Osteoblast (primary cell): Measurements from ENCODE around the gene NEURL2. TPM values are rescaled to one million over a fixed set of nuclear protein-coding genes. Genes with fewer than 3 reads are reported as not detected.

Experiments used
- DNase-seq: peaks from one replicate; pipeline ENCODE4 v3.0.0; 2011; ENCODE audit warnings: low spot score, mixed read lengths; ENCODE audit not compliant: insufficient read length; ENCODE audit errors: missing footprints
- H2AFZ ChIP-seq: 2 replicates; pipeline ENCODE4 v1.6.0; 2011; ENCODE audit warnings: mild to moderate bottlenecking, low read length
- H3K27ac ChIP-seq: 2 replicates; pipeline ENCODE4 v1.5.1; 2011; ENCODE audit warnings: mild to moderate bottlenecking, low read depth, low read length, moderate library complexity
- H3K27me3 ChIP-seq: 2 replicates; pipeline ENCODE4 v1.6.0; 2012; ENCODE audit warnings: mild to moderate bottlenecking, control low read depth, inconsistent platforms, low read length, moderate library complexity; ENCODE audit not compliant: insufficient read depth
- H3K36me3 ChIP-seq: 2 replicates; pipeline ENCODE4 v1.5.1; 2011; ENCODE audit warnings: mild to moderate bottlenecking, low read length, control low read depth, moderate library complexity; ENCODE audit not compliant: insufficient read depth
- H3K4me1 ChIP-seq: 2 replicates; pipeline ENCODE4 v1.5.1; 2011; ENCODE audit warnings: mild to moderate bottlenecking, low read length, control low read depth, moderate library complexity; ENCODE audit not compliant: insufficient read depth
- H3K4me2 ChIP-seq: 2 replicates; pipeline ENCODE4 v1.6.0; 2011; ENCODE audit warnings: mild to moderate bottlenecking, low read length; ENCODE audit not compliant: insufficient read depth
- H3K4me3 ChIP-seq: fragments of 200-600 bp; sonication (generic); 3 replicates; pipeline ENCODE4 v1.5.1; 2012; ENCODE audit warnings: mild to moderate bottlenecking, low read length, inconsistent platforms; ENCODE audit not compliant: insufficient read depth
- H3K79me2 ChIP-seq: 2 replicates; pipeline ENCODE4 v1.6.0; 2012; ENCODE audit warnings: mild to moderate bottlenecking, low read length, control low read depth, inconsistent platforms; ENCODE audit not compliant: insufficient read depth
- H3K9me3 ChIP-seq: 2 replicates; pipeline ENCODE4 v1.5.1; 2011; ENCODE audit warnings: low read depth, low read length, control low read depth
- H4K20me1 ChIP-seq: 2 replicates; pipeline ENCODE4 v1.6.0; 2012; ENCODE audit warnings: mild to moderate bottlenecking, low read length, control low read depth; ENCODE audit not compliant: insufficient read depth
- total RNA-seq: library from RNA; depleted of rRNA; stranded (reverse); fragments of >200 nt; gene quantifications from 2 replicates; pipeline ENCODE4 v1.2.3, GENCODE V29; 2012
- TF ChIP-seq, protein P1 (sequence below): IDR thresholded peaks from 2 replicates; pipeline ENCODE4 v1.5.1; 2011; ENCODE audit warnings: mild to moderate bottlenecking, low read depth, low read length, moderate library complexity; ENCODE audit errors: extremely low read depth

Gene NEURL2
- total RNA-seq, 1 donor, result 4.7 TPM

DNA sequence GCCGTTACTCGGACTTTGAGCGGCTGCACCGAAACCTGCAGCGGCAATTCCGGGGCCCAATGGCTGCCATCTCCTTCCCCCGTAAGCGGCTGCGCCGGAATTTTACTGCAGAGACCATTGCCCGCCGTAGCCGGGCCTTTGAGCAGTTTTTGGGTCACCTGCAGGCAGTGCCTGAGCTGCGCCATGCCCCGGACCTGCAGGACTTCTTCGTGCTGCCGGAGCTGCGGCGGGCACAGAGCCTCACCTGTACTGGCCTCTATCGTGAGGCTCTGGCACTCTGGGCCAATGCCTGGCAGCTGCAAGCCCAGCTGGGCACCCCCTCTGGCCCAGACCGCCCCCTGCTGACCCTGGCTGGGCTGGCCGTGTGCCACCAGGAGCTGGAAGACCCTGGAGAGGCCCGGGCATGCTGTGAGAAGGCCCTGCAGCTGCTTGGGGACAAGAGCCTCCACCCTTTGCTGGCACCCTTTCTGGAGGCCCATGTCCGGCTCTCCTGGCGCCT is 50.3 kb downstream of the NEURL2 start:
- Histone ChIP-seq H4K20me1 (peaks cover 15% of the 10 kb centered on the region), H2AFZ (no peak overlapping the region), H3K27me3 (no peaks in the 10 kb centered on the region), H3K4me3 (no peak overlapping the region), H3K36me3 (peaks cover 55% of the 10 kb centered on the region), H3K4me1 (peaks cover 19% of the 10 kb centered on the region), H3K9me3 (no peaks in the 10 kb centered on the region), H3K27ac (no peak overlapping the region), H3K4me2 (no peak overlapping the region), H3K79me2 (peaks cover 3% of the 10 kb centered on the region)
- DNase-seq, result no peak
- TF ChIP-seq, protein P1, sequence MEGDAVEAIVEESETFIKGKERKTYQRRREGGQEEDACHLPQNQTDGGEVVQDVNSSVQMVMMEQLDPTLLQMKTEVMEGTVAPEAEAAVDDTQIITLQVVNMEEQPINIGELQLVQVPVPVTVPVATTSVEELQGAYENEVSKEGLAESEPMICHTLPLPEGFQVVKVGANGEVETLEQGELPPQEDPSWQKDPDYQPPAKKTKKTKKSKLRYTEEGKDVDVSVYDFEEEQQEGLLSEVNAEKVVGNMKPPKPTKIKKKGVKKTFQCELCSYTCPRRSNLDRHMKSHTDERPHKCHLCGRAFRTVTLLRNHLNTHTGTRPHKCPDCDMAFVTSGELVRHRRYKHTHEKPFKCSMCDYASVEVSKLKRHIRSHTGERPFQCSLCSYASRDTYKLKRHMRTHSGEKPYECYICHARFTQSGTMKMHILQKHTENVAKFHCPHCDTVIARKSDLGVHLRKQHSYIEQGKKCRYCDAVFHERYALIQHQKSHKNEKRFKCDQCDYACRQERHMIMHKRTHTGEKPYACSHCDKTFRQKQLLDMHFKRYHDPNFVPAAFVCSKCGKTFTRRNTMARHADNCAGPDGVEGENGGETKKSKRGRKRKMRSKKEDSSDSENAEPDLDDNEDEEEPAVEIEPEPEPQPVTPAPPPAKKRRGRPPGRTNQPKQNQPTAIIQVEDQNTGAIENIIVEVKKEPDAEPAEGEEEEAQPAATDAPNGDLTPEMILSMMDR, result no peak

Other genes starting within 250 kb of the NEURL2 start
- gene WFDC11, start 221.0 kb downstream of the NEURL2 start, total RNA-seq, result not detected in 2 replicates
- gene WFDC13, start 189.2 kb downstream of the NEURL2 start, total RNA-seq, result not detected in 2 replicates
- gene WFDC10B, start 186.2 kb downstream of the NEURL2 start, total RNA-seq, result not detected in 2 replicates
- gene SPINT4, start 168.9 kb downstream of the NEURL2 start, total RNA-seq, result not detected in 2 replicates
- not detected in 2 replicates for gene WFDC3, start 99.3 kb downstream of the NEURL2 start, total RNA-seq
- gene DNTTIP1, start 99.3 kb downstream of the NEURL2 start, total RNA-seq, result 12.7 and 15.6 TPM in 2 replicates
- gene UBE2C, start 78.6 kb downstream of the NEURL2 start, total RNA-seq, result 2.5 and 2.7 TPM in 2 replicates
- 0.29 and 0.36 TPM in 2 replicates for gene TNNC2, start 63.9 kb downstream of the NEURL2 start, total RNA-seq
- gene SNX21, start 57.4 kb downstream of the NEURL2 start, total RNA-seq, result 69.0 and 101 TPM in 2 replicates
- 29.8 and 31.8 TPM in 2 replicates for gene ACOT8, start 33.8 kb downstream of the NEURL2 start, total RNA-seq
- gene ZSWIM3, start 33.6 kb downstream of the NEURL2 start, total RNA-seq, result 4.7 and 5.3 TPM in 2 replicates
- 7.6 and 8.8 TPM in 2 replicates for gene ZSWIM1, start 10.0 kb downstream of the NEURL2 start, total RNA-seq
- gene SPATA25, start 3.6 kb downstream of the NEURL2 start, total RNA-seq, result 1.2 and 1.4 TPM in 2 replicates
- gene CTSA, start 127 bp upstream of the NEURL2 start, total RNA-seq, result 157 and 181 TPM in 2 replicates
- gene PLTP, start 20.9 kb upstream of the NEURL2 start, total RNA-seq, result 15.3 and 21.7 TPM in 2 replicates
- gene PCIF1, start 43.5 kb upstream of the NEURL2 start, total RNA-seq, result 12.7 and 14.4 TPM in 2 replicates
- gene ZNF335, start 81.0 kb upstream of the NEURL2 start, total RNA-seq, result 18.3 and 20.3 TPM in 2 replicates
- 0.29 and 2.5 TPM in 2 replicates for gene MMP9, start 117.7 kb upstream of the NEURL2 start, total RNA-seq
- under 0.01 TPM in 2 replicates for gene SLC12A5, start 138.0 kb upstream of the NEURL2 start, total RNA-seq
- 12.4 and 14.5 TPM in 2 replicates for gene NCOA5, start 198.8 kb upstream of the NEURL2 start, total RNA-seq
- 2.5 and 3.5 TPM in 2 replicates for gene CD40, start 227.1 kb upstream of the NEURL2 start, total RNA-seq